Right lobe of liver (tissue), 6 donors: Measurements from ENCODE around the gene ELOVL2. TPM values are rescaled to one million over a fixed set of nuclear protein-coding genes. Genes with fewer than 3 reads are reported as not detected.
A peak's percentile ranks its signal among the peaks of the same experiment; 100 is the strongest.
"Not testable (repeated sequence)": the region's sequence is repeated elsewhere in the genome, so short reads cannot be mapped to it uniquely, and the experiment has no call there.

Source experiments
- ATAC-seq, 4 donors: fragments of 200-7000 bp; cut with Tn5 transposase; one replicate each; pipeline ENCODE4 v1.9.1; 2020; ENCODE audit warnings: mild to moderate bottlenecking in 4 of 4, moderate library complexity in 4 of 4
- DNase-seq, 3 donors: peaks; one replicate each; pipeline ENCODE4 v3.0.0-alpha.2; 2020
- H3K27ac ChIP-seq, 3 donors: fragments of 200-600 bp; one replicate each; pipeline ENCODE4 v1.8.0; 2022
- H3K27me3 ChIP-seq, 2 donors: fragments of 200-600 bp; one replicate each; pipeline ENCODE4 v1.8.0; 2022
- H3K36me3 ChIP-seq, 4 donors: fragments of 200-600 bp; sonication (generic) in 1 of 4; one replicate each; pipeline versions ENCODE4 v1.5.1 to v1.8.0; 2017 to 2022; ENCODE audit warnings: control low read depth in 1 of 4
- H3K4me1 ChIP-seq, 4 donors: fragments of 200-600 bp; sonication (generic) in 1 of 4; one replicate each; pipeline versions ENCODE4 v1.5.1 to v1.8.0; 2017 to 2022; ENCODE audit warnings: control low read depth in 1 of 4
- H3K4me3 ChIP-seq, 3 donors: fragments of 200-600 bp; one replicate each; pipeline ENCODE4 v1.8.0; 2022
- H3K9me3 ChIP-seq, 4 donors: fragments of 200-600 bp; sonication (generic) in 1 of 4; one replicate each; pipeline versions ENCODE4 v1.5.1 to v1.8.0; 2017 to 2022; ENCODE audit warnings: control low read depth in 1 of 4
- POLR2A ChIP-seq: fragments of 450-650 bp; IDR thresholded peaks from one replicate; pipeline ENCODE4 v1.6.1; 2017; ENCODE audit warnings: antibody characterized with exemption, mild to moderate bottlenecking
- WGBS: methylation state at CpG from one replicate; pipeline ENCODE4 v1.1.6; 2018; ENCODE audit warnings: low coverage, low lambda C conversion rate; ENCODE audit not compliant: insufficient coverage; ENCODE audit errors: missing lambda C conversion rate; 5-methylcytosine and 5-hydroxymethylcytosine counted together
- intact Hi-C, 2 donors: fragments of 100-400 bp; cut with DNase I; formaldehyde crosslinking; loops; one replicate each; pipeline versions ENCODE4 v1.11.2 to v1.14.1; 2022
- total RNA-seq, 6 experiments: library from RNA; depleted of rRNA in 2 of 6; stranded (reverse); fragments of >200 nt in 2 of 6; fragmentation: NEBNext Ultra II Directional in 3 of 6; extraction: Animal tissue kit (Norgen Biotek cat#: 25700) in 3 of 6; gene quantifications; one replicate each; pipeline versions ENCODE4 v1.1.0 to v1.2.4, GENCODE V29; 2016 to 2023
- TF ChIP-seq, protein P1 (sequence below), 4 donors: fragments of 200-600 bp in 3 of 4; fragments of 450-650 bp in 1 of 4; IDR thresholded peaks; one replicate each; pipeline versions ENCODE4 v1.5.1 to v1.8.0; 2016 to 2022; ENCODE audit warnings: antibody characterized with exemption in 4 of 4, mild to moderate bottlenecking in 2 of 4
- donor health status: DM: no; HTN: yes; CAD: no.
- donor health status: DM: no; HTN: no; CAD: no.
- donor health status: DM: no; HTN: no; CAD: no.
- donor health status: DM: no; HTN: yes; CAD: no.
- donor health status: DM: no; HTN: yes; CAD: no.

The ELOVL2 gene
- total RNA-seq, 6 experiments from 2014 or later: 7.1 to 24.4 (median 14.4) TPM

DNA sequence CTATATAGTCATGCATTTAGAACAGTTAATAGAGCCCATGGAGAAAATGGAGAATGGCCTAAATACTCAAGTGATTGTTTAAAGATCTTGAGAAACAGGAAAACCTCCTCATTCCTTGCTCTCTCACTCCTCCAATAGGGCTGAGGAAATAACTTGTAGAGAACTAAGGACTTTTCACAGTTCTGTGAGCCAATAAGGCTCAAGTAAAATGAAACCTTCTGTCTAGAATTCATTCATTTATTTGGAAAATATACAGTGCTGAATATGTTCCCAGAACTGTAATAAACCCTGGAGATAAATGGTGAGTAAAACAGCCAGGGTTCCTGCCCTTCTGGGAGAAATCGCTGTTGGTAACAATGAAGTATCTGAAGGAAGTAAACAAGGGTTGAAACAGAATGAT is 35.3 kb downstream of the ELOVL2 start:
- Histone ChIP-seq H3K27ac (no peak overlapping the region), H3K9me3 (no peaks in the 10 kb centered on the region), H3K36me3 (no peaks in the 10 kb centered on the region), H3K27me3 (no peaks in the 10 kb centered on the region), H3K4me1 (peaks cover 0 to 24% (median 8%) of the 10 kb centered on the region in 4 donors), H3K4me3 (no peak overlapping the region)
- intact Hi-C loops: no loop called here
- ATAC-seq (no peak), DNase-seq (no peak)
- 50% methylated on average over 1 of the region's 1 CpG for WGBS
- TF ChIP-seq, protein P1, sequence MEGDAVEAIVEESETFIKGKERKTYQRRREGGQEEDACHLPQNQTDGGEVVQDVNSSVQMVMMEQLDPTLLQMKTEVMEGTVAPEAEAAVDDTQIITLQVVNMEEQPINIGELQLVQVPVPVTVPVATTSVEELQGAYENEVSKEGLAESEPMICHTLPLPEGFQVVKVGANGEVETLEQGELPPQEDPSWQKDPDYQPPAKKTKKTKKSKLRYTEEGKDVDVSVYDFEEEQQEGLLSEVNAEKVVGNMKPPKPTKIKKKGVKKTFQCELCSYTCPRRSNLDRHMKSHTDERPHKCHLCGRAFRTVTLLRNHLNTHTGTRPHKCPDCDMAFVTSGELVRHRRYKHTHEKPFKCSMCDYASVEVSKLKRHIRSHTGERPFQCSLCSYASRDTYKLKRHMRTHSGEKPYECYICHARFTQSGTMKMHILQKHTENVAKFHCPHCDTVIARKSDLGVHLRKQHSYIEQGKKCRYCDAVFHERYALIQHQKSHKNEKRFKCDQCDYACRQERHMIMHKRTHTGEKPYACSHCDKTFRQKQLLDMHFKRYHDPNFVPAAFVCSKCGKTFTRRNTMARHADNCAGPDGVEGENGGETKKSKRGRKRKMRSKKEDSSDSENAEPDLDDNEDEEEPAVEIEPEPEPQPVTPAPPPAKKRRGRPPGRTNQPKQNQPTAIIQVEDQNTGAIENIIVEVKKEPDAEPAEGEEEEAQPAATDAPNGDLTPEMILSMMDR (IDR thresholded peaks at IDR 0.05): no peak
- TF ChIP-seq POLR2A: no peak

DNA sequence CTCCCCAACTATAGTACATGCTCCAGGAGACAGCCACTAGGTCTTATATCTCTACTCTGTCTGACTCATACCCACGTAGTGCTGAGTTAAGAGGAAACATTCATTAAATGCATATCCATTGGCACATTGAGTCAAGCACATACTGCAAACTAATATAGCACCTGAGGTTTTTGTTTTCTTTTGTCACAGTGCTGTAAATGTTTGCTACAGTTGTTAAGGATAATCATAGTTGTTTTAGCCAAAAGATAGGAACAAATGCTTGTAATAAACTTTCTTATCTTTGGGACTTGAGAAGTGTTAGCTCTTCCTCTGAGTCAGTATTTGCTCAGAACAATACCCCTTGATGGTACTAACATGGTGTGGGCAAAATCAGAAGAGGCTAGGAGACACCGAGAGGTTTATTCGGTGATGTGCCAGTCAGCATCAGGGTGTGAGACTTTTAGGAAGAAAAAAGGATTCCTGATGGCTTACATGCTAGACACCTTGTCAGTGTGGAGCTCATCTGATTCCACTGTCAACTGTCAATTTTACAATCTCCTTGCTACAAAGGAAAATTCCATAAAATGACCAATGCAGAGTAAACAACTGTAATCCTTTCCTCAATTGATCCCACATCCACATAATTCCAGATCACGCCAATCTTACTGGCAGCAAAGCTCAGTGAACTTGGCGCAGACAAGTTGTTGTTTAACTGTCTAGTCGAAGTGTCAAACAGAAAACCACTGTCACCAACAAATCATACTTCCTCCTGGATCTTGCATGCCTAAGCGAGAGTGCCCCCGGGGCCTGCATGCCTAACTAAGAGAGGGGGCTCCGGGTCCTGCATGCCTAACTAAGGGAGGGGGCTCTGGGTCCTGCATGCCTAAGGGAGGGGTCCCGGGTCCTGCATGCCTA is 36.1 kb downstream of the ELOVL2 start:
- no peak overlapping the region for H3K27ac ChIP-seq
- no peaks in the 10 kb centered on the region for H3K36me3 ChIP-seq
- H3K27me3 ChIP-seq: no peaks in the 10 kb centered on the region
- H3K4me1 ChIP-seq: peaks cover 0 to 21% (median 8%) of the 10 kb centered on the region in 4 donors
- no peaks in the 10 kb centered on the region for H3K9me3 ChIP-seq
- WGBS: 38% methylated on average over 10 of the region's 10 CpGs
- ATAC-seq (peak; percentile 22 to 54 (median 26)), DNase-seq (no peak)
- TF ChIP-seq POLR2A: no peak
- TF ChIP-seq, protein P1 (IDR thresholded peaks at IDR 0.05): no peak
- no peak overlapping the region for H3K4me3 ChIP-seq
- intact Hi-C loops: no loop called here

DNA sequence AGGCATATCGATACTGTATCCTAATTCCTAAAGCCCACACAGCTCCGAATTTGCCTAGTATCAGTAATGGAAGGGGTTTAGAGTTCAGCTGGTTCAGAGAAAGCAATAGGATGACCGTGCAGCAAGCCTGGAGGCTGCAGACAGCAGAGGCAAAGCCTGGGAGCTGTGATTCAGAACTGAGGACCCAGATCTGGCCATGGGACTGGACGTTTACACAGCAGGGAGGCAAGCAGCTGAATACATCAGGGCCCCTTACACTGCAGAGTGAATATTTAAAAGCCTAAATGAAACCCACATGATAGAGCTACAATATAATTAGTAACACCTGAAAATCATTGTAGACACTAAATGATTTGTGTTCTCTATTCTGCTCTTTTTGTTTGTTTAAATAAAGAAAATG is 38.0 kb downstream of the ELOVL2 start:
- H3K36me3 ChIP-seq: no peaks in the 10 kb centered on the region
- TF ChIP-seq, protein P1 (IDR thresholded peaks at IDR 0.05): no peak
- no peak for TF ChIP-seq POLR2A
- no peak overlapping the region for H3K27ac ChIP-seq
- no peak overlapping the region for H3K4me3 ChIP-seq
- no peaks in the 10 kb centered on the region for H3K27me3 ChIP-seq
- DNase-seq: no peak
- H3K9me3 ChIP-seq: no peaks in the 10 kb centered on the region
- intact Hi-C loops: no loop called here
- ATAC-seq: no peak
- 62% methylated on average over 3 of the region's 4 CpGs for WGBS
- H3K4me1 ChIP-seq: peaks cover 0 to 10% (median 4%) of the 10 kb centered on the region in 4 donors

DNA sequence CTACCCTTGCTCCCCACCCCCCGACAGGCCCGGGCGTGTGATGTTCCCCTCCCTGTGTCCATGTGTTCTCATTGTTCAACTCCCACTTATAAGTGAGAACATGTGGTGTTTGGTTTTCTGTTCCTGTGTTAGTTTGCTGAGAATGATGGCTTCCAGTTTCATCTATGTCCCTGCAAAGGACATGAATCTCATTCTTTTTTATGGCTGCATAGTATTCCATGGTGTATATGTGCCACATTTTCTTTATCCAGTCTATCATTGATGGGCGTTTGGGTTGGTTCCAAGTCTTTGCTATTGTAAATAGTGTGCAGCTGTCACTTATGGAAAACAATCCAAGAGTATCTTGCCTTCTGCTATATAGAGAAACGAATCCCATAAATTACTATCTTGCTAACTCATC is 40.8 kb downstream of the ELOVL2 start:
- H3K9me3 ChIP-seq, H3K36me3 ChIP-seq, DNase-seq, H3K4me3 ChIP-seq, ATAC-seq, intact Hi-C loops, H3K27me3 ChIP-seq, H3K27ac ChIP-seq: not testable (repeated sequence)
- peaks cover 0 to 12% (median 2%) of the 10 kb centered on the region in 4 donors for H3K4me1 ChIP-seq
- WGBS: 83% methylated on average over 4 of the region's 5 CpGs

DNA sequence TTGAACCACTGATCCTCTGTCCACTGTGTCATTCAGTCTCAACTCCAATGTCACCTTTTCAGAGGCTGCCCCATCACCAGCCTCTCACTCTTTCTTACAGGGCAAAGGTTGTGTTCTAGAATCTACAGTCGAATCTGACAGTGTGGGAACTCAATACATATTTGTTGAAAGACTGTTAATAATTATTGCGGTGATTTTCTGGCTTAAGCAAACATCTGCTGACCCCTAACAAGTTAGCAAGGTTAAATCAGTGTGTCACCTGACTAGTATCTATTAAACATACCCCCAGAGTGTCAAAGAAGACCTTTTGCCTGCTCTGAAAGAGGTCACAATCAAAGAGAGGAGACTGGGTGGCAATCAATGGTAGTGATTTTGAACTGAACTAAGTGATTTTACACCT is 41.9 kb downstream of the ELOVL2 start:
- H3K4me1 ChIP-seq: peaks cover 0 to 8% (median 0%) of the 10 kb centered on the region in 4 donors
- H3K27ac ChIP-seq: no peak overlapping the region
- H3K27me3 ChIP-seq: no peaks in the 10 kb centered on the region
- intact Hi-C loops: no loop called here
- no peaks in the 10 kb centered on the region for H3K36me3 ChIP-seq
- ATAC-seq (no peak), DNase-seq (no peak)
- no peaks in the 10 kb centered on the region for H3K9me3 ChIP-seq
- no peak overlapping the region for H3K4me3 ChIP-seq
- WGBS: 29% methylated on average over 2 of the region's 2 CpGs
- no peak for TF ChIP-seq POLR2A
- TF ChIP-seq, protein P1 (IDR thresholded peaks at IDR 0.05): no peak
